Activated CD4-positive, alpha-beta T cell treated with anti-CD3 and anti-CD28 coated beads, Interleukin-2, amount 50 U/mL, for 1 hour (primary cell): ENCODE data around the gene ELANE.
"Not testable (repeated sequence)": the region's sequence is repeated elsewhere in the genome, so short reads cannot be mapped to it uniquely, and the experiment has no call there.

Experiments used
- DNase-seq: peaks from one replicate; pipeline ENCODE4 v3.0.0-alpha.2; 2020

Gene ELANE

DNA sequence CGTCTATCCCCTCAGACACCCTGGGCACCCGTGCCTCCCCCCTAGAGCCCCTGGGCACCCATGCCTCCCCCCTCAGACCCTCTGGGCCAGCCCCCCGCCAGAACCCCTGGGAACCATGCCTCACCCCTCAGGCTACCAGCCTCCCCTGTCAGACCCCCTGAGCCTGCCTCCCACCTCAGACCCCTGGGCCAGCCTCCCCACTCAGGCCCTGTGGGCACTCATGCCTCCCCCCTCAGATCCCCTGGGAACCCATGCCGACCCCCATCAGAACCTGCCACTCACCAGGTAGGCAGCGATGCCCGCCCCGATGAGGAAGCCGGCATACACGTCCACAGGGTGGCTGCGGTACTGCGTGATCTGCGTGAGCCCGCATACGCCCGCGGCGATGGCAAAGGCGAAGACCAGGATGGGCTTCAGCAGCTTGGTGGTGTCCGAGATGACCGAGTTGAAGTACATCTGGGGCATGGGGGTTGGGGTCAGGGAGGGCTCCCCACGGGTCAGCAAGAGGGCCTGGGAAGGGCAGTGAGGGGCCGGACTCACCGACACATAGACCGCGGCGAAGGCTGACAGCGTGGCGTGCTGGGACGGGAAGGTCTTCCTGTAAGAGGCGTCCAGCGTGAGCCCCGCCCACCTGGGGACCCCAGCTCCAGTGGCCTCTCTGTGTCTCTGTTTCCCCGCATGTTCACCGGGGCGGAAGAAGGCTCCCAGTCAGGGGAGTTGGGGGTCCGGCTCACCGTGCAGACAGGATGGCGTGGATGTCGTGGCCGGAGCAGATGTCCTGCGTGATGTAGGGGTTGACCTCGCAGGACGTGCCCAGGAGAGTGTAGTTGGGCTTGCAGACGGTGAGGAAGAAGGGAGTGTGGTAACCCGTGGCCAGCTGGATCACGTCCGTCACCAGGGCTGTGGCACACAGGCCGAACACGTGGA, 37.7 kb upstream of the ELANE start:
- no peak for DNase-seq

DNA sequence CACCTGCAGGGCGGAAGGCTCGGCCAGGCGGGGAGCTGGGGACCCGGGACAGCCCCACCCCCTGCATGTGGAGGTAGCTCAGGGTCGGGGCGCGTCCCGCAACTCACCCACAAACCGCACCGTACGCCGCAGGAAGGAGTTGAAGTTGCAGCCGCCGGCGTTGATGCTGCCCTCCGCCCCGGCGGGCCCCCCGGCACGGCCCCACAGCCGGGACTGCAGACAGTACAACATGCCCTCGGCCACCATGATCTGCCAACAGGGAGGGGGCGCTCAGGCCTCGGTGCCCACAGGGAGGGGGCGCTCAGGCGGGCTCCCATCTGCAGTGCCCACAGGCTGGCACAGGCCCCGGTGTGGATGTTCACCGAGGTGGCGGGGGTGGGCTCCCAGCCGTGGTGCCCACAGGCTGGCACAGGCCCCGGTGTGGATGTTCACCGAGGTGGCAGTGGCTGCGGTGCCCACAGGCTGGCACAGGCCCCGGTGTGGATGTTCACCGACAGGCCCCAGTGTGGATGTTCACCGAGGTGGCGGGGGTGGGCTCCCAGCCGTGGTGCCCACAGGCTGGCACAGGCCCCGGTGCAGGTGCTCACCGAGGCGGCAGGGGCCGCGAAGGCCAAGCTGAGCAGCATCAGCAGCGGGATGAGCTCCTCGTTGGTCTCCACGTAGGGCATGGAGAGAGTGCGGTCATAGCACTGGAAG, 36.9 kb upstream of the ELANE start:
- DNase-seq: no peak

GRCh38 chr19:815775-816499, 36.2 kb upstream of the ELANE start:
- no peak for DNase-seq

DNA sequence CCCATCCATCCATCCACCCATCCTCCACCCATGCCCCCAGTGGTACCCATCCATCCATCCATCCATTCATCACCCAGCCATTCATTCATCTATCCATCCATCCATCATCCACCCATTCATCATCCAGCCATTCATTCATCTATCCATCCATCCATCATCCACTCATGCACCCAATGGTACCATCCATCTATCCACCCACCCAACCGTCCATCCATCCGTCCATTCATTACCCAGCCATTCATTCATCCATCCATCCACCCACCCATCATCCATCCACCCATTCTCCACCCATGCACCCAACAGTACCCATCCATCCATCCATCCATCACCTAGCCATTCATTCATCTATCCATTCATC, 35.6 kb upstream of the ELANE start:
- no peak for DNase-seq

DNA sequence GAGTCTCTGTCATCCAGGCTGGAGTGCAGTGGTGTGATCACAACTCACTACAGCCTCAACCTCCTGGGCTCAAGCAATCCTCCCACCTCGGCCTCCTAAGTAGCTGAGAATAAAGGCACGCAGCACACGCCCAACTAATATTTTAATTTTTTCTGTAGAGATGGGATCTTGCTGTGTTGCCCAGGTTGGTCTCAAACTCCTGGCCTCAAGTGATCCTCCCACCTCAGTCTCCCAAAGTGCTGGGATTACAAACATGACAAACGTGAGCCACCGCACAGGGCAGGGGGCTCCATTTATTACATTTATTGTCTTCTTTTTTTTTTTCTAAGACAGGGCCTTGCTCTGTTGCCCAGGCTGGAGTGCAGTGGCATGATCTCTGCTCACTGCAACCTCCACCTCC, 31.9 kb upstream of the ELANE start:
- not testable (repeated sequence) for DNase-seq

DNA sequence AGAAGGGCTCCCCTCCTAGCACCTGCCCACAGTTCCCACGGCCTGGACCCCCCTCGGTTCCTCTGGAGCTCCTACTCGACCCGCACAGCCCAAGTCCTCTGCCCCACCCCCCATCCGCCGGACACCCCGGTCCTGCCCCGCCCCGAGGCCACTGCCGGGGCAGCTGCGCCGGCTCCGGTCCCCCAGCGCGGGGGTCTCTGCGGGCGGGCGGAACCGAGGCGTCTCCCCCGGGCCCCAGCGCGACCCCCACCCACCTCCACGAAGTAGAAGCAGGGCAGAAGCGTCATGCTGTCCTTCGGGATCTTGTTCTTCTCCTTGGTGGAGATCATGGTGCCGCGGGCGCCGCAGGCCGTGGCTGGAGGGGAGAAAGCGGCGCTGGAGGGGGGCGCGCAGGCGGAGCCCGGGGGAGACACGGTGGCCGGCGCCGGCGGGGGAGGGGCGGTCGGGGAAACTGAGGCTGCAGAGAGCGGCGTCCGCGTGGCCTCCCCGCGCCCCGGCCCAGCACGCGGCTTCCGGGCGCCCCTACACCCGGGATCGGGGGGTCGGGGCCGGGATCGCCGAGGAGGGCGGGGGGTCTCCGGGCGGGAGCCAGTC, 30.8 kb upstream of the ELANE start:
- no peak for DNase-seq

DNA sequence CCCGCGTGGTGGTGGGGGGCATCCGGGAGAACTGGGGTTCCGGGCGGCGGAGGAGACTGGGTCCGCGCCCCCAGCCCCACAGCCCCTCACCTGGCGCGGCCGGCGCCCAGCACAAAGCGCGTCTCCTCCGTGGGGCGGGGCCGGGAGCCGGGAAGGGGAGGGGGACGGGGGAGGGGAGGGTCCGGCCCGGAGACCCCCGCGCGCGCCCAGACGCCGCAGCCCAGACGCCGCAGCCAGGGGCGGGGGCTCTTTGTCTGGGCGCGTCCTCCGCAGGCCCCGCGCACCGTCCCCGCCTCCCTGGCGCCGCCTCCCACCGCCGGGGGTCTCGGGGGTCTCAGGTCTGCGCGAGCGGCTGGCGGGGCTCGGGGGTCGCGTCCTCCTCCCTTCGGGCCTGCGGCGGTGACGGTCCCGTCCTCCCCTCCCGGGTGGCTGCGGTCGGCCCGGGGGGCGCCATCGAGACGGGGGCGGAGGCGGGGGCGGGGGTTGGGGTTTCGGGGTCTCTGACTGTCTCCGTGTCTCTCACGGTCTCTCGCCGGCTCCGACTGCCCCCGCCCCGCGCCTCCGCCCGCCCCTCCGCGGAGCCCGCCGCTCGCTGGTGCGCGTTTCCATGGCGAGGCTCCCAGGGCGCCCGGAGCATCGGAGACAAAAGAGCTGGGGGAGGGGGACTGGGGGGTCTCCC, 30.1 kb upstream of the ELANE start, which contains the start of gene PLPPR3:
PLPPR3 (minus strand) TSS at position 131 of the 679 bp plus-strand sequence. CDS start 396 bp downstream, outside the sequence.
- DNase-seq: no peak

DNA sequence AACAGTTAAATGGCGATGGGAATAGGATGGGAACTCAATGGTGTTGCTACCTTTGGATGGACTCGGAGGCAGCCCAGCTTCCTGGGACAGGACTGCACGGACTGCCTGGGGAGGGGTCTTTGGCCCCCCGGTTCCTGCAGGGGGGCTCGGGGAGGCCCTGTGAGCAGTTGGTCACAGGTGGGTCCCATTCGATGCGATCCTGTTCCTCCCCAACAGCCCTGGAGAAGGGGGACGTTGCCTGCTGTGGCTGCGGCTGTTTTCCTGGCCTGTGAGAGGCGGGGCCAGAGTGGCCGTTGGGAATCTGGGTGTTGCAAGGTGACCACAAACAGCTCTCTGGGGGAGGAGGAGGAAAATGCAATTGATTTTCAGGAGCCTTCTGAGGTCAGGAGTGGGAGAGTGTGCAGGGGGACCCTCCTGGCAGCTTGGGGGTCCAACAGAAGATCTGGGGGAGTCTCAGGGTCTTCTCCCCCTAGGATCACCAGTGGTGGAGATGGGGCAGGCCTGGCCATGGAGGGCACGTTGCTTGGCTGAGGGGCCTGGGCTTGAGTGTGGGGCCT, 28.5 kb upstream of the ELANE start:
- DNase-seq: no peak

- DNase-seq: no peak
These were observed 27.2 kb upstream of the ELANE start for GRCh38 chr19:824885-825284.

- DNase-seq: no peak
These were observed 26.0 kb upstream of the ELANE start for GRCh38 chr19:825897-826644.

DNA sequence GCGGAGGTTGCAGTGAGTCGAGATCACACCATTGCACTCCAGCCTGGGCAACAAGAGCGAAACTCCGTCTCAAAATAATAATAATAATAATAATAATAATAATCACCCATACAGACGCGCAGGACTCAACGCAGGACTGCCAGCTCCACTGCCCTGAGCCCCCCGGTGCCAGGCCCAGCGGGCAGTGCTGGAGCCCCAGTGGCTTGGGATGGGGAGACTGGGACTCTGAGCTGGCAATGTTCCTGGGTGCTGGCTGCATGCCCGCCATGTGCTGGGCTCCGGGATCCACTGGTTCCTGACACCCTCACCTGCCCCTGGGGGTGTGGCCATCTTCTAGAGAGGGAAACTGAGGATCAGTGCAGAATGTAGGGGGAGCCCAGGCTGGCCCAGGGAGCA, 24.8 kb upstream of the ELANE start:
- no peak for DNase-seq

- DNase-seq: no peak
These were observed 24.3 kb upstream of the ELANE start, which contains the start of gene AZU1 for GRCh38 chr19:827710-828321. AZU1 (plus strand) TSS chr19:827837; CDS start chr19:827847, 10 bp downstream.

GRCh38 chr19:829129-829758, 22.9 kb upstream of the ELANE start:
- no peak for DNase-seq

- no peak for DNase-seq
These were observed 20.4 kb upstream of the ELANE start for GRCh38 chr19:831407-832369.

- DNase-seq: no peak
These were observed 17.9 kb upstream of the ELANE start for GRCh38 chr19:834216-834615.

DNA sequence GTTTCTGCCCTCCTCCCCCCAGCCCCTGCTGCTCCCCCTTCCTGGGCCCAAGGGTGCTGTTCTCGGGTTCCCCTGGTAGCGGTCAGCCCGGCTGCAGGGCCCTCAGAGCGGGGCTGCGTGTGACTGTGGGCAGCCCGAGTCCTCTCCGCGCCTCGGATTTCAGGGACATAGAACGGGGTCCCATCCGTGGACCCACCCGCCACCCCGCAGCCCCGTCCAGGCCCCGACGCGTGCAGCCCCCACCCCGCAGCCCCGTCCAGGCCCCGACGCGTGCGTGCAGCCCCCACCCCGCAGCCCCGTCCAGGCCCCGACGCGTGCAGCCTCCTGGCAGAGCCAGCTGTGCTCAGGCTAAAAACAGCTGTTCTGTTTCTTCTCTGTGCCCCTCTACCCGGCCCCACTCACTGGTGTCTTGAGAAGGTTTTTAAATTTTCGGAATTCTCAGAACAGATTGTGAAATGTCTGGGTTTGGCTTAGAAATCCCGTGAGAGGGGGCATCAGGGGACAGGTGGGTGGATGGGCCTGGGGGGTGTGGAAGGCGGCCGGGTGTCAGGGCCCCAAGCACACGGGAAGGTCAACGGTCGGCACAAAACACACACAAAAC, 16.8 kb upstream of the ELANE start:
- DNase-seq: no peak

DNA sequence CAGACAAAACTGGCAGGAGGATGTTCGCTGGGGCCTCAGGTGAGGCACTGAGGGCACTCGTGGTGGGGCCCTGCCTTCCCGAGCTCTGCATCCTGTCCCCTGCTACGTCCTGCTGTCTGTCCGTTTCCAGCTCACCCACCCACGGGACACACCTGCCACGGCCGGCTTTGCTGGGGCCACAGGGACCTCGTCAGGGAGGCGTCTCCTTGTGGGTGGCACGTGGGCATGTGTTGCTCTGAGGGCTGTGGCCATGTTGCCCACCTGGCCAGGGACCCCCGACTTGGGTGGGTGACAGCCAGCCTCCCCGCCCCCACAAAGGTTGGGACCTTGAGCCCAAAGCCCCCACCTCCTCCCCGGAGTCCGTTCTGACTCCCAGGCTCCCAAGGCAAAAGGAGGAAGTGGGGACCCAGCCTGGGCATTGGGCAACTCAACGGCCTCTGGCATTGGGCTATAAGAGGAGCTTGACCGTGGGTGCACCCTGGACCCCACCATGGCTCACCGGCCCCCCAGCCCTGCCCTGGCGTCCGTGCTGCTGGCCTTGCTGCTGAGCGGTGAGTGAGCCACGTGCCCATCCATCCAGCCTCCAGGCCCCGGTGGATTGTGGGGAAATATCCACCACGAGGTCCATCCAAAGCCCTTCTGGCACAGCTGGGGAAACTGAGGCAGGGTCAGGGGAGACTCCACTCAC, 11.4 kb upstream of the ELANE start, which contains the start of gene PRTN3:
PRTN3 (plus strand) TSS at position 481 of the 688 bp plus-strand sequence; CDS start at position 491, 10 bp downstream.
- DNase-seq: no peak

GRCh38 chr19:842802-843179, 9.3 kb upstream of the ELANE start:
- not testable (repeated sequence) for DNase-seq
